ENCODE data around the gene BRD3OS.

The BRD3OS gene

GRCh38 chr9:134057751-134058701, 32.7 kb downstream of the BRD3OS start:
- Histone ChIP-seq H3K27me3 (ENCODE audit: control insufficient read depth in 2 of 2, insufficient read depth in 2 of 2, low read length in 2 of 2) (no peaks in the 10 kb centered on the region), H3K4me1 (ENCODE audit: control insufficient read depth in 2 of 2, insufficient read depth in 2 of 2, low read length in 2 of 2) (peaks cover 18 to 38% of the 10 kb centered on the region in 2 donors), H3K9ac (ENCODE audit: low read depth in 1 of 2, low read length in 2 of 2) (no peak overlapping the region), H3K36me3 (ENCODE audit: control insufficient read depth in 2 of 2, insufficient read depth in 2 of 2, low read length in 2 of 2) (peaks cover 1 to 3% of the 10 kb centered on the region in 2 donors), H3K27ac (ENCODE audit: low read depth in 2 of 2, low read length in 2 of 2) (no peak overlapping the region), H3K4me3 (ENCODE audit: low read length in 2 of 2) (no peak overlapping the region), H3K9me3 (ENCODE audit: control insufficient read depth in 2 of 2, low read length in 2 of 2) (no peaks in the 10 kb centered on the region)

DNA sequence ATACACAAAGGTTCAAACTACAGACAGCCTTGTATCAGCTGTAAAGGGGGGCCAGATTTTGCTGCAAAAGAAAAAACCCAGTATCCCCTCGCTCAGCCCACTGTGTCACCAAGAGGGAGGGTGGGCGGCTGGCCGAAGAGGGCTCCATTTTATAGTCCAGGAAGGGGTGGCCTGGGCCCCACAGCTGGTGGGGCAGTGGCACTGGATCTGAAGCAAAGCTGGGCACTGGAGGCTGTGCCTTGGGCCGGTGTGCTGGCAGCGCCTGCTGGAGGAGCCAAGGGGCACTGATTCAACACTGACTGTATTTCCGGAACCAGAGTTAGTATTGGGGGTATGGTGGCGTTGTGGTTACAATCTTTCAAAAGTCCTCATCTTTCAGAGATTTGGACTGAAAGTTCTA, 33.4 kb downstream of the BRD3OS start:
- no peak overlapping the region for H3K4me3 ChIP-seq (ENCODE audit: low read length in 2 of 2)
- H3K27ac ChIP-seq (ENCODE audit: low read depth in 2 of 2, low read length in 2 of 2): no peak overlapping the region
- H3K4me1 ChIP-seq (ENCODE audit: control insufficient read depth in 2 of 2, insufficient read depth in 2 of 2, low read length in 2 of 2): peaks cover 18 to 38% of the 10 kb centered on the region in 2 donors

GRCh38 chr9:134059188-134059641, 33.9 kb downstream of the BRD3OS start:
- H3K9ac ChIP-seq (ENCODE audit: low read depth in 1 of 2, low read length in 2 of 2): no peak overlapping the region
- no peaks in the 10 kb centered on the region for H3K27me3 ChIP-seq (ENCODE audit: control insufficient read depth in 2 of 2, insufficient read depth in 2 of 2, low read length in 2 of 2)
- H3K4me1 ChIP-seq (ENCODE audit: control insufficient read depth in 2 of 2, insufficient read depth in 2 of 2, low read length in 2 of 2): peaks cover 18 to 38% of the 10 kb centered on the region in 2 donors
- no peaks in the 10 kb centered on the region for H3K9me3 ChIP-seq (ENCODE audit: control insufficient read depth in 2 of 2, low read length in 2 of 2)
- H3K4me3 ChIP-seq (ENCODE audit: low read length in 2 of 2): no peak overlapping the region
- peaks cover 0 to 2% of the 10 kb centered on the region in 2 donors for H3K36me3 ChIP-seq (ENCODE audit: control insufficient read depth in 2 of 2, insufficient read depth in 2 of 2, low read length in 2 of 2)
- no peak overlapping the region for H3K27ac ChIP-seq (ENCODE audit: low read depth in 2 of 2, low read length in 2 of 2)

More for the DNA sequence above, 33.4 kb downstream of the BRD3OS start:
- no peaks in the 10 kb centered on the region for H3K27me3 ChIP-seq (ENCODE audit: control insufficient read depth in 2 of 2, insufficient read depth in 2 of 2, low read length in 2 of 2)
- H3K9me3 ChIP-seq (ENCODE audit: control insufficient read depth in 2 of 2, low read length in 2 of 2): no peaks in the 10 kb centered on the region
- peaks cover 0 to 2% of the 10 kb centered on the region in 2 donors for H3K36me3 ChIP-seq (ENCODE audit: control insufficient read depth in 2 of 2, insufficient read depth in 2 of 2, low read length in 2 of 2)
- no peak overlapping the region for H3K9ac ChIP-seq (ENCODE audit: low read depth in 1 of 2, low read length in 2 of 2)

- H3K36me3 ChIP-seq (ENCODE audit: control insufficient read depth in 2 of 2, insufficient read depth in 2 of 2, low read length in 2 of 2): peaks cover 0 to 2% of the 10 kb centered on the region in 2 donors
- H3K27me3 ChIP-seq (ENCODE audit: control insufficient read depth in 2 of 2, insufficient read depth in 2 of 2, low read length in 2 of 2): no peaks in the 10 kb centered on the region
- no peaks in the 10 kb centered on the region for H3K9me3 ChIP-seq (ENCODE audit: control insufficient read depth in 2 of 2, low read length in 2 of 2)
- H3K4me3 ChIP-seq (ENCODE audit: low read length in 2 of 2): no peak overlapping the region
- no peak overlapping the region for H3K9ac ChIP-seq (ENCODE audit: low read depth in 1 of 2, low read length in 2 of 2)
- H3K27ac ChIP-seq (ENCODE audit: low read depth in 2 of 2, low read length in 2 of 2): no peak overlapping the region
- H3K4me1 ChIP-seq (ENCODE audit: control insufficient read depth in 2 of 2, insufficient read depth in 2 of 2, low read length in 2 of 2): peaks cover 18 to 38% of the 10 kb centered on the region in 2 donors
These were observed 34.5 kb downstream of the BRD3OS start for GRCh38 chr9:134059661-134060395.

- Histone ChIP-seq H3K9ac (ENCODE audit: low read depth in 1 of 2, low read length in 2 of 2) (no peak overlapping the region), H3K27ac (ENCODE audit: low read depth in 2 of 2, low read length in 2 of 2) (no peak overlapping the region), H3K4me1 (ENCODE audit: control insufficient read depth in 2 of 2, insufficient read depth in 2 of 2, low read length in 2 of 2) (peaks cover 16 to 40% of the 10 kb centered on the region in 2 donors), H3K9me3 (ENCODE audit: control insufficient read depth in 2 of 2, low read length in 2 of 2) (no peaks in the 10 kb centered on the region), H3K4me3 (ENCODE audit: low read length in 2 of 2) (no peak overlapping the region), H3K27me3 (ENCODE audit: control insufficient read depth in 2 of 2, insufficient read depth in 2 of 2, low read length in 2 of 2) (no peaks in the 10 kb centered on the region), H3K36me3 (ENCODE audit: control insufficient read depth in 2 of 2, insufficient read depth in 2 of 2, low read length in 2 of 2) (peaks cover 0 to 2% of the 10 kb centered on the region in 2 donors)
These were observed 35.3 kb downstream of the BRD3OS start for GRCh38 chr9:134060546-134060945.

GRCh38 chr9:134061019-134061687, 35.9 kb downstream of the BRD3OS start:
- H3K27ac ChIP-seq (ENCODE audit: low read depth in 2 of 2, low read length in 2 of 2): no peak overlapping the region
- H3K36me3 ChIP-seq (ENCODE audit: control insufficient read depth in 2 of 2, insufficient read depth in 2 of 2, low read length in 2 of 2): peaks cover 0 to 2% of the 10 kb centered on the region in 2 donors
- no peaks in the 10 kb centered on the region for H3K27me3 ChIP-seq (ENCODE audit: control insufficient read depth in 2 of 2, insufficient read depth in 2 of 2, low read length in 2 of 2)
- no peak overlapping the region for H3K4me3 ChIP-seq (ENCODE audit: low read length in 2 of 2)
- peaks cover 15 to 40% of the 10 kb centered on the region in 2 donors for H3K4me1 ChIP-seq (ENCODE audit: control insufficient read depth in 2 of 2, insufficient read depth in 2 of 2, low read length in 2 of 2)
- H3K9me3 ChIP-seq (ENCODE audit: control insufficient read depth in 2 of 2, low read length in 2 of 2): no peaks in the 10 kb centered on the region
- H3K9ac ChIP-seq (ENCODE audit: low read depth in 1 of 2, low read length in 2 of 2): no peak overlapping the region

GRCh38 chr9:134061688-134062371, 36.5 kb downstream of the BRD3OS start:
- no peak overlapping the region for H3K27ac ChIP-seq (ENCODE audit: low read depth in 2 of 2, low read length in 2 of 2)
- no peaks in the 10 kb centered on the region for H3K9me3 ChIP-seq (ENCODE audit: control insufficient read depth in 2 of 2, low read length in 2 of 2)
- peaks cover 0 to 2% of the 10 kb centered on the region in 2 donors for H3K36me3 ChIP-seq (ENCODE audit: control insufficient read depth in 2 of 2, insufficient read depth in 2 of 2, low read length in 2 of 2)
- peaks cover 13 to 38% of the 10 kb centered on the region in 2 donors for H3K4me1 ChIP-seq (ENCODE audit: control insufficient read depth in 2 of 2, insufficient read depth in 2 of 2, low read length in 2 of 2)
- no peak overlapping the region for H3K4me3 ChIP-seq (ENCODE audit: low read length in 2 of 2)
- H3K9ac ChIP-seq (ENCODE audit: low read depth in 1 of 2, low read length in 2 of 2): no peak overlapping the region
- H3K27me3 ChIP-seq (ENCODE audit: control insufficient read depth in 2 of 2, insufficient read depth in 2 of 2, low read length in 2 of 2): no peaks in the 10 kb centered on the region

- no peak overlapping the region for H3K9ac ChIP-seq (ENCODE audit: low read depth in 1 of 2, low read length in 2 of 2)
- H3K27me3 ChIP-seq (ENCODE audit: control insufficient read depth in 2 of 2, insufficient read depth in 2 of 2, low read length in 2 of 2): no peaks in the 10 kb centered on the region
- H3K27ac ChIP-seq (ENCODE audit: low read depth in 2 of 2, low read length in 2 of 2): no peak overlapping the region
- no peak overlapping the region for H3K4me3 ChIP-seq (ENCODE audit: low read length in 2 of 2)
- H3K4me1 ChIP-seq (ENCODE audit: control insufficient read depth in 2 of 2, insufficient read depth in 2 of 2, low read length in 2 of 2): peaks cover 12 to 30% of the 10 kb centered on the region in 2 donors
- H3K9me3 ChIP-seq (ENCODE audit: control insufficient read depth in 2 of 2, low read length in 2 of 2): no peaks in the 10 kb centered on the region
- no peaks in the 10 kb centered on the region for H3K36me3 ChIP-seq (ENCODE audit: control insufficient read depth in 2 of 2, insufficient read depth in 2 of 2, low read length in 2 of 2)
These were observed 37.3 kb downstream of the BRD3OS start for GRCh38 chr9:134062461-134063087.

DNA sequence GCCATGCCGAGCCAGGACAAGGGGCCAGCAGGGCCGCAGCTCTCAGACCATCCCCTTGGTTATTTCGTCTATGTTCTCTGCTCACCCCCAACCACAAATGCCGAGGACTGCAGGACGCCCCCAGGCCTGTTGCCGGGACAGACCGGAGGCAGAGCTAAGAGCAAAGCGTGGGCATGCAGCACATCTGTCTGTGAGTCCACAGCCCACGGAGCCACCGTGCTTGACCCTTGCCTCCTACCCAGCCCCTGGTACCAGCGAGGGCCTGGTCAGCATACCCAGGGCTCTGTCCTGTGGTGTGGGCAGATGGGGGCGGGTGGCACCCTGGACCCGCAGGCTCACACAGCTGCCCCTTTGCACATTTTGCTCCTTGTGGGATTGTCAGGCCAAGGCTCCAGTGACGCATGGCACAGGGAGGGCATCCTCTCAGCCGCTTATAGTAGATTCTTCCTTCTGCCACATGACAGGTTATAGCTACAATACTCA, 37.8 kb downstream of the BRD3OS start:
- H3K9me3 ChIP-seq (ENCODE audit: control insufficient read depth in 2 of 2, low read length in 2 of 2): no peaks in the 10 kb centered on the region
- H3K4me1 ChIP-seq (ENCODE audit: control insufficient read depth in 2 of 2, insufficient read depth in 2 of 2, low read length in 2 of 2): peaks cover 12 to 29% of the 10 kb centered on the region in 2 donors
- no peak overlapping the region for H3K27ac ChIP-seq (ENCODE audit: low read depth in 2 of 2, low read length in 2 of 2)
- H3K36me3 ChIP-seq (ENCODE audit: control insufficient read depth in 2 of 2, insufficient read depth in 2 of 2, low read length in 2 of 2): no peaks in the 10 kb centered on the region
- H3K27me3 ChIP-seq (ENCODE audit: control insufficient read depth in 2 of 2, insufficient read depth in 2 of 2, low read length in 2 of 2): no peaks in the 10 kb centered on the region
- H3K4me3 ChIP-seq (ENCODE audit: low read length in 2 of 2): no peak overlapping the region
- H3K9ac ChIP-seq (ENCODE audit: low read depth in 1 of 2, low read length in 2 of 2): no peak overlapping the region

All from mucosa of rectum (tissue), 2 donors.